GM12801 (cell line): ENCODE measurements around the gene OTUD1.

Source experiments
- TF ChIP-seq, protein P1 (sequence below): IDR thresholded peaks from one replicate; pipeline ENCODE4 v1.5.1; 2011; ENCODE audit warnings: control low read depth; ENCODE audit not compliant: insufficient read length; ENCODE audit errors: extremely low read depth

OTUD1 gene

DNA sequence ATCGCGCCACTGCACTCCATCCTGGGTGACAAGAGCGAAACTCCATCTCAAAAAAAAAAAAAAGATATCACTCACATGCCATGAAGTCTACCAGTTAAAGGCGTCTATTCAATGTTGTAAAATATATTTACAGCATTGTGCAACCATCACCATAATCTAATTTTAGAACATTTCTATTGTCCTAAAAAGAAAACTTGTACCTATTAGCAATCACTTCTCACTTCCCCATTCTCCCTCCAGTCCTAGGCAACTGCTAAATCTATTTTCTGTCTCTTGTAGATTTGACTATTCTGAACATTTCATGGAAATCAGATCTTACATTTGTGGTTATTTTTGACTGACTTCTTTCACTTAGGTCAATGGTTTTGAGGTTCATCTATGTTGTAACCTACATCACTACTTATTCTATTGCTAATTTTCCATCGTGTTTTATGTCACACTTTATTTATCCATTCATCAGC is 25.2 kb upstream of the OTUD1 start:
- TF ChIP-seq, protein P1, sequence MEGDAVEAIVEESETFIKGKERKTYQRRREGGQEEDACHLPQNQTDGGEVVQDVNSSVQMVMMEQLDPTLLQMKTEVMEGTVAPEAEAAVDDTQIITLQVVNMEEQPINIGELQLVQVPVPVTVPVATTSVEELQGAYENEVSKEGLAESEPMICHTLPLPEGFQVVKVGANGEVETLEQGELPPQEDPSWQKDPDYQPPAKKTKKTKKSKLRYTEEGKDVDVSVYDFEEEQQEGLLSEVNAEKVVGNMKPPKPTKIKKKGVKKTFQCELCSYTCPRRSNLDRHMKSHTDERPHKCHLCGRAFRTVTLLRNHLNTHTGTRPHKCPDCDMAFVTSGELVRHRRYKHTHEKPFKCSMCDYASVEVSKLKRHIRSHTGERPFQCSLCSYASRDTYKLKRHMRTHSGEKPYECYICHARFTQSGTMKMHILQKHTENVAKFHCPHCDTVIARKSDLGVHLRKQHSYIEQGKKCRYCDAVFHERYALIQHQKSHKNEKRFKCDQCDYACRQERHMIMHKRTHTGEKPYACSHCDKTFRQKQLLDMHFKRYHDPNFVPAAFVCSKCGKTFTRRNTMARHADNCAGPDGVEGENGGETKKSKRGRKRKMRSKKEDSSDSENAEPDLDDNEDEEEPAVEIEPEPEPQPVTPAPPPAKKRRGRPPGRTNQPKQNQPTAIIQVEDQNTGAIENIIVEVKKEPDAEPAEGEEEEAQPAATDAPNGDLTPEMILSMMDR: no peak

DNA sequence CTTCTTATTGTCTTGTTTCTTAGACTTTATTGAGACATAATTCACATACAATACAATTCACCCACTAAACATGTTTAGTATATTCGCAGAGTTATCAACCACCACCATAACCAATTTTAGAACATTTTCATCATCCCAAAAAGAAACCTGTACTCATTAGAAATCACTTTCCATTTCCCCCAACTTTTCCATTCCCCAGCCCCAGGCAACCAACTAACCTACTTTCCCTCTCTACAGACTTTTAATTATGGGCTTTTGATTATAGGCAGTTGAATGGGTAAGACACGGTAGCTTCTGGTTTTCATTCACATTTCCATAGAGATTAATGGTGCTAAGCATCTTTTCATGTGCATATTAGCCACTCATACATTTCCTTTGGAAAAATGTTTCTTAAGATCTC is 24.2 kb upstream of the OTUD1 start:
- TF ChIP-seq, protein P1: no peak

DNA sequence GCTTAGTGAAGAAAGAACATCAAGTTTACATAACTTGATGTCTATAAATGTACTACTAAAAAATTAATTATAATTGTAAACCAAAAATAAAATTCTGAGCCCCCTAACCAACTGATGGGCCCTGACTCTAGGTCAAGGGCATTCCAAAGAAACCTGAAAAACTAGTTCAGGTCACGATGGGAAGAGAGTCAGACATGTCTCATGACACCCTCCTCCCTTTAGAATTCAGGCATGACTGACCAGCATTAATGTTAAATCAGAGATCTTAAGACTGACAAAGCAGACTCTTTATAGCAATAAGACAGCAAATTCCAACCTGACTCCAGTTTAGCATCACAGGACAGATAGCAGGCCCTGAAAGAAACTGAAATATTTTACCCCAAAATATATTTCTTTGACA is 21.6 kb upstream of the OTUD1 start:
- TF ChIP-seq, protein P1: no peak

DNA sequence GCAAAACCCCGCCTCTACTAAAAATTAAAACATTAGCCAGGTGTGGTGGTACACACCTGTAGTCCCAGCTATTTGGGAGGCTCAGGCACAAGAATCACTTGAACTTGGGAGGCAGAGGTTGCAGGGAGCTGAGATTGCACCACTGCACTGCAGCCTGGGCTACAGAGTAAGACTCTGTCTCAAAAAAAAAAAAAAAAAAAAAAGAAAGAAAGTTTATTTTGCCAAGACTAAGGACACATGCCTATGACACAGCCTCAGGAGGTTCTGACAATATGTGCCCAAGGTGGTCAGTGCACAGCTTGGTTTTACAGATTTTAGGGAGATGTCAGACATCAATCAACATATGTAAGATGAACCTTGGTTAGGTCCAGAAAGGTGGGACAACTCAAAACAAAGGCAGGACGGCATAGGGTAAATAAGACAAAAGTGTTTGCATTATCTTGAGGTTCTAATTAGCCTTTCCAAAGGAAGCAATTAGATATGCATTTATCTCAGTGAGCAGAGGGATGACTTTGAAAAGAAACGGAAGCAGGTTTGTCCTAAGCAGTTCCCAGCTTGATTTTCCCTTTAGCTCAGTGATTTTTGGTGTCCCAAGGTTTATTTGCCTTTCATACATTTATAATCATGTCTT is 20.7 kb upstream of the OTUD1 start:
- TF ChIP-seq, protein P1: no peak

DNA sequence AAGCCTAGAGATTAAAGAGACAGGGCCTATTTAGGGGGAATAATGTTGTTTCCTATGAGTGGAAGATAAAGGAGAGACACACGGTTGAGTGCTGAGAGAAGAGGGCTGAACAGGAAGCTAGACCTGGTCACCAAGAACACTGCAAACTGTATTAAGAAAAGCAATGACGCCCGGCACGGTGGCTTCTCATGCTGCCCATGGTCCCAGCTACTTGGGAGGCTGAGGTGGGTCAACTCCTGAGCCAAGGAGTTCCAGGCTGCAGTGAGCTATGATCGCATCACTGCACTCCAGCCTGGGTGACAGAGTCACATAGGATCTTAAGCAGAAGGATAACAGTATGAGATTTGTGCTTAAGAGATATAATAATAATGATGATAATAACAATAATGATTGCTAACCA is 19.7 kb upstream of the OTUD1 start:
- TF ChIP-seq, protein P1: no peak

DNA sequence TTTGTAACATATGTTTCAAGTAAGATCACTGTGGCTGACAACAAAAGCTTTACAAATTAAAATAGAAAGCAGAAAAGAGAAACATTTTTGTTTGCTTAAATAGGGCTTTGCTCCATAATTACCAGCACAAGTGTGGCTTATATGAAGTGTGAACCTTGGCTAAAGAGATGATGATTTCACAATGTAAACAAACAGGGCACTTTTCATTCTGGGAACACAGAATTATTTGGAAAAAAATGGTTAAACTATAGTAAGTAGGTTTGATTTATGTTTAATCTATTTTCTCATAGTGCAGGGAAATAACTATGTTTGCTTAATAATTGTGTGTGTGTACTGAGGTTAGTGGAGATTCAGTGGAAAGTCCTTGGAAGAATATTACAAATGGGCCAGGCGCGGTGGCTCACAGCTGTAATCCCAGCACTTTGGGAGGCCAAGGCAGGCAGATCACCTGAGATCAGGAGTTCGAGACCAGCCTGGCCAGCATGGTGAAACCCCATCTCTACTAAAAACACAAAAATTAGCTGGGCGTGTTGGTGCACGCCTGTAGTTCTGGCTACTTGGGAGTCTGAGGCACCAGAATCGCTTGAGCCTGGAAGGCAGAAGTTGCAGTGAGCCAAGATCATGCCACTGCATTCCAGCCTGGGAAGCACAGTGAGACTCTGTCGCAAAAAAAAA is 19.1 kb upstream of the OTUD1 start:
- TF ChIP-seq, protein P1: no peak

DNA sequence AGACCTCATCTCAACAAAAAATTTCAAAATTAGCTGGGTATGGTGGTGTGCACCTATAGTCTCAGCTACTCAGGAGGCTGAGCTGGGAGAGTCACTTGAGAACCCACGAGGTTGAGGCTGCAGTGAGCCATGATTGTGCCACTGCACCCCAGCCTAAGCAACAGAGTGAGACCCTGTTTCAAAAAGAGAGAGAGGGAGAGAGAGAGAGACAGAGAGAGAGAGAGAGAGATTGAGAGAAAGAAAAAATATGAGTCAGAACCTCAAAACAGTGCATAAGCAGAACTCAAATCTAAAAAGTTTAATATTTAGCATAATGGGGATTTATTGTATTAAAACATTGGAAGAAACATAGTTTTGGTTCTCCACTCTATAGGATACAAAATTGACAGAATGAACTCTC is 17.5 kb upstream of the OTUD1 start:
- TF ChIP-seq, protein P1: no peak
